Renal cortical epithelial cell (primary cell): ENCODE data around the gene RNPS1. TPM values are rescaled to one million over a fixed set of nuclear protein-coding genes. Genes with fewer than 3 reads are reported as not detected.

Experiments used
- total RNA-seq: library from RNA; depleted of rRNA; stranded (reverse); fragments of >200 nt; gene quantifications from 2 replicates; pipeline ENCODE4 v1.2.3, GENCODE V29; 2014

RNPS1 gene
- total RNA-seq, 1 donor from 2014 or later = 94.4 TPM

Other genes with a start within 250 kb of the RNPS1 start
- gene NPW, start 248.3 kb downstream of the RNPS1 start, total RNA-seq = 0.10 TPM in 1 of 2 replicates, not detected in the other
- 3.5 and 6.3 TPM in 2 replicates for gene NHERF2, start 241.2 kb downstream of the RNPS1 start, total RNA-seq
- gene NTHL1, start 220.3 kb downstream of the RNPS1 start, total RNA-seq = 11.4 and 24.5 TPM in 2 replicates
- gene TSC2, start 220.1 kb downstream of the RNPS1 start, total RNA-seq = 24.5 and 63.6 TPM in 2 replicates
- gene PKD1, start 132.2 kb downstream of the RNPS1 start, total RNA-seq = 17.4 and 98.0 TPM in 2 replicates
- 0.69 and 0.70 TPM in 2 replicates for gene RAB26, start 119.5 kb downstream of the RNPS1 start, total RNA-seq
- 41.8 and 66.1 TPM in 2 replicates for gene TRAF7, start 112.3 kb downstream of the RNPS1 start, total RNA-seq
- under 0.01 and 0.15 TPM in 2 replicates for gene CASKIN1, start 71.5 kb downstream of the RNPS1 start, total RNA-seq
- 16.7 and 22.2 TPM in 2 replicates for gene MLST8, start 62.7 kb downstream of the RNPS1 start, total RNA-seq
- 0.17 and 1.7 TPM in 2 replicates for gene BRICD5, start 57.3 kb downstream of the RNPS1 start, total RNA-seq
- gene PGP, start 53.3 kb downstream of the RNPS1 start, total RNA-seq = 9.7 and 29.9 TPM in 2 replicates
- 29.7 and 32.7 TPM in 2 replicates for gene E4F1, start 44.5 kb downstream of the RNPS1 start, total RNA-seq
- gene DNASE1L2, start 31.7 kb downstream of the RNPS1 start, total RNA-seq = 0.17 and 1.1 TPM in 2 replicates
- gene ECI1, start 16.5 kb downstream of the RNPS1 start, total RNA-seq = 36.0 and 43.1 TPM in 2 replicates
- gene ABCA3, start 72.6 kb upstream of the RNPS1 start, total RNA-seq = 13.2 and 16.5 TPM in 2 replicates
- 3.7 and 14.9 TPM in 2 replicates for gene CCNF, start 161.3 kb upstream of the RNPS1 start, total RNA-seq
- 2.3 and 6.3 TPM in 2 replicates for gene TEDC2, start 192.0 kb upstream of the RNPS1 start, total RNA-seq
- 1.2 TPM in 1 of 2 replicates, not detected in the other for gene NTN3, start 203.2 kb upstream of the RNPS1 start, total RNA-seq
- 6.3 and 18.3 TPM in 2 replicates for gene TBC1D24, start 207.0 kb upstream of the RNPS1 start, total RNA-seq
- 10.9 and 36.3 TPM in 2 replicates for gene ATP6V0C, start 245.8 kb upstream of the RNPS1 start, total RNA-seq